Measurements from ENCODE around the gene SMIM24.

GRCh38 chr19:3497757-3498520 lies 17.6 kb upstream of the SMIM24 start:
- TF ChIP-seq, protein P1, sequence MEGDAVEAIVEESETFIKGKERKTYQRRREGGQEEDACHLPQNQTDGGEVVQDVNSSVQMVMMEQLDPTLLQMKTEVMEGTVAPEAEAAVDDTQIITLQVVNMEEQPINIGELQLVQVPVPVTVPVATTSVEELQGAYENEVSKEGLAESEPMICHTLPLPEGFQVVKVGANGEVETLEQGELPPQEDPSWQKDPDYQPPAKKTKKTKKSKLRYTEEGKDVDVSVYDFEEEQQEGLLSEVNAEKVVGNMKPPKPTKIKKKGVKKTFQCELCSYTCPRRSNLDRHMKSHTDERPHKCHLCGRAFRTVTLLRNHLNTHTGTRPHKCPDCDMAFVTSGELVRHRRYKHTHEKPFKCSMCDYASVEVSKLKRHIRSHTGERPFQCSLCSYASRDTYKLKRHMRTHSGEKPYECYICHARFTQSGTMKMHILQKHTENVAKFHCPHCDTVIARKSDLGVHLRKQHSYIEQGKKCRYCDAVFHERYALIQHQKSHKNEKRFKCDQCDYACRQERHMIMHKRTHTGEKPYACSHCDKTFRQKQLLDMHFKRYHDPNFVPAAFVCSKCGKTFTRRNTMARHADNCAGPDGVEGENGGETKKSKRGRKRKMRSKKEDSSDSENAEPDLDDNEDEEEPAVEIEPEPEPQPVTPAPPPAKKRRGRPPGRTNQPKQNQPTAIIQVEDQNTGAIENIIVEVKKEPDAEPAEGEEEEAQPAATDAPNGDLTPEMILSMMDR (IDR thresholded peaks at IDR 0.05; ENCODE audit: low read length): no peak
- TF ChIP-seq EZH2phosphoT487 (IDR thresholded peaks at IDR 0.05; ENCODE audit: low read length): no peak
- no peak for TF ChIP-seq EZH2 (optimal IDR thresholded peaks at IDR 0.05; ENCODE audit: low read depth, low read length)
